WI38 (cell line): ENCODE results near the gene SLC4A3.
"Not testable (repeated sequence)": the region's sequence is repeated elsewhere in the genome, so short reads cannot be mapped to it uniquely, and the experiment has no call there.

Experiments used
- H3K4me3 ChIP-seq: 2 replicates; pipeline ENCODE4 v1.5.1; 2011; ENCODE audit warnings: low read depth, mild to moderate bottlenecking, control low read depth, low read length
- CTCF ChIP-seq: IDR thresholded peaks from 2 replicates; pipeline ENCODE4 v1.5.1; 2012; ENCODE audit warnings: low read depth, mild to moderate bottlenecking, control low read depth, low read length

The SLC4A3 gene

GRCh38 chr2:219644801-219645480 lies 17.5 kb downstream of the SLC4A3 start:
- TF ChIP-seq CTCF: no peak
- H3K4me3 ChIP-seq: no peak overlapping the region

GRCh38 chr2:219645631-219646527 lies 18.4 kb downstream of the SLC4A3 start:
- H3K4me3 ChIP-seq: no peak overlapping the region

GRCh38 chr2:219648176-219648575 lies 20.7 kb downstream of the SLC4A3 start:
- H3K4me3 ChIP-seq: no peak overlapping the region
- no peak for TF ChIP-seq CTCF

More at GRCh38 chr2:219645631-219646527, 18.4 kb downstream of the SLC4A3 start:
- TF ChIP-seq CTCF: no peak

GRCh38 chr2:219648963-219649362 lies 21.5 kb downstream of the SLC4A3 start:
- H3K4me3 ChIP-seq: no peak overlapping the region
- TF ChIP-seq CTCF: no peak

- no peak overlapping the region for H3K4me3 ChIP-seq
- no peak for TF ChIP-seq CTCF
Measured at GRCh38 chr2:219650426-219651248, 23.2 kb downstream of the SLC4A3 start.

GRCh38 chr2:219651656-219652055 lies 24.2 kb downstream of the SLC4A3 start:
- not testable (repeated sequence) for H3K4me3 ChIP-seq

- TF ChIP-seq CTCF: no peak
- no peak overlapping the region for H3K4me3 ChIP-seq
Measured at GRCh38 chr2:219656526-219656925, 29.1 kb downstream of the SLC4A3 start.
